K562 (cell line): Measurements from ENCODE around the gene RALB. TPM values are rescaled to one million over a fixed set of nuclear protein-coding genes. Genes with fewer than 3 reads are reported as not detected.
A peak's percentile ranks its signal among the peaks of the same experiment; 100 is the strongest.

Source experiments
- ARID1B ChIP-seq: fragments of 450-650 bp; IDR thresholded peaks from 2 replicates; pipeline ENCODE4 v1.6.1; 2016; ENCODE audit warnings: antibody characterized with exemption, mild to moderate bottlenecking, inconsistent platforms
- ASH1L ChIP-seq: fragments of 450-650 bp; IDR thresholded peaks from 2 replicates; pipeline ENCODE4 v1.6.1; 2018; ENCODE audit warnings: borderline replicate concordance, mild to moderate bottlenecking, low read depth; ENCODE audit not compliant: partially characterized antibody
- CBFA2T3 ChIP-seq: fragments of 450-650 bp; IDR thresholded peaks from 2 replicates; pipeline ENCODE4 v1.6.1; 2017
- FOS ChIP-seq: IDR thresholded peaks from 3 replicates; pipeline ENCODE4 v1.6.1; 2011; ENCODE audit not compliant: insufficient read length; ENCODE audit errors: extremely low read depth
- IFI16 ChIP-seq: fragments of 250-450 bp; sonication (Bioruptor Pico); IDR thresholded peaks from 2 replicates; pipeline ENCODE4 v2.1.2; 2022; ENCODE audit warnings: mild to moderate bottlenecking, inconsistent platforms
- IRF2 ChIP-seq: sonication (generic); formaldehyde crosslinking; IDR thresholded peaks from 2 replicates; pipeline ENCODE4 v1.8.1; 2022; ENCODE audit warnings: mild to moderate bottlenecking, missing genetic modification reagents
- KDM4B ChIP-seq, 2 experiments: fragments of 450-650 bp in 1 of 2; sonication (generic) in 1 of 2; IDR thresholded peaks; 2 replicates each; pipeline ENCODE4 v1.6.1; 2016 to 2017; ENCODE audit warnings: borderline replicate concordance in 2 of 2, antibody characterized with exemption in 1 of 2, low read depth in 1 of 2, mild to moderate bottlenecking in 1 of 2
- MAFK ChIP-seq: IDR thresholded peaks from 2 replicates; pipeline ENCODE4 v1.6.1; 2011; ENCODE audit warnings: low read length, improper control_type of control experiment
- MEIS2 ChIP-seq: fragments of 450-650 bp; IDR thresholded peaks from 2 replicates; pipeline ENCODE4 v1.6.1; 2014; ENCODE audit warnings: mild to moderate bottlenecking; ENCODE audit not compliant: partially characterized antibody
- NFXL1 ChIP-seq: fragments of 450-650 bp; formaldehyde crosslinking; IDR thresholded peaks from 2 replicates; pipeline ENCODE4 v1.4.0; 2021; ENCODE audit warnings: mild to moderate bottlenecking
- NFYB ChIP-seq: IDR thresholded peaks from 2 replicates; pipeline ENCODE4 v1.6.1; 2011; ENCODE audit warnings: mild to moderate bottlenecking, moderate library complexity; ENCODE audit not compliant: insufficient read length; ENCODE audit errors: extremely low read depth
- PKNOX1 ChIP-seq: fragments of 450-650 bp; IDR thresholded peaks from 2 replicates; pipeline ENCODE4 v1.6.1; 2016
- RAD51 ChIP-seq: fragments of 450-650 bp; IDR thresholded peaks from 2 replicates; pipeline ENCODE4 v1.7.1; 2016; ENCODE audit warnings: low read depth, mild to moderate bottlenecking, borderline replicate concordance
- SRF ChIP-seq, 2 experiments: fragments of 250-450, 450-650 bp in 1 of 2; sonication (Bioruptor Pico) in 1 of 2; sonication (generic) in 1 of 2; formaldehyde crosslinking; IDR thresholded peaks; 2 replicates each; pipeline versions ENCODE4 v1.5.0 to v1.5.1; 2020 to 2022; ENCODE audit warnings: mild to moderate bottlenecking in 1 of 2, missing genetic modification reagents in 1 of 2
- STAG1 ChIP-seq: sonication (generic); formaldehyde crosslinking; IDR thresholded peaks from 2 replicates; pipeline ENCODE4 v1.5.0; 2020; ENCODE audit warnings: missing genetic modification reagents, borderline replicate concordance
- STAT5A ChIP-seq: IDR thresholded peaks from 2 replicates; pipeline ENCODE4 v1.6.1; 2012; ENCODE audit warnings: low read length, inconsistent platforms, borderline replicate concordance
- ZKSCAN8 ChIP-seq: fragments of 200-800 bp; sonication (Bioruptor generic); IDR thresholded peaks from 2 replicates; pipeline ENCODE4 v1.6.1; 2016; ENCODE audit warnings: missing genetic modification characterization, missing compliant biosample characterization
- ZNF282 ChIP-seq: sonication (generic); formaldehyde crosslinking; IDR thresholded peaks from 2 replicates; pipeline ENCODE4 v1.8.1; 2023; ENCODE audit warnings: missing genetic modification reagents
- ZNF384 ChIP-seq: IDR thresholded peaks from 2 replicates; pipeline ENCODE4 v1.6.1; 2012; ENCODE audit warnings: low read depth, low read length, improper control_type of control experiment
- ZNF511 ChIP-seq: sonication (generic); formaldehyde crosslinking; IDR thresholded peaks from 2 replicates; pipeline ENCODE4 v1.8.0; 2022; ENCODE audit warnings: mild to moderate bottlenecking, missing genetic modification reagents
- ZNF551 ChIP-seq: fragments of 250-450 bp; sonication (Bioruptor Pico); IDR thresholded peaks from 2 replicates; pipeline ENCODE4 v1.5.0; 2021; ENCODE audit warnings: mild to moderate bottlenecking, moderate library complexity
- ZNF639 ChIP-seq, 2 experiments: fragments of 200-800 bp in 1 of 2; sonication (Bioruptor generic) in 1 of 2; sonication (generic) in 1 of 2; formaldehyde crosslinking in 1 of 2; IDR thresholded peaks in 1 of 2; conservative IDR thresholded peaks in 1 of 2; 2 replicates each; pipeline versions ENCODE4 v1.5.0 to v1.6.1; 2016 to 2020; ENCODE audit warnings: missing compliant biosample characterization in 1 of 2, missing genetic modification characterization in 1 of 2, missing genetic modification reagents in 1 of 2
- ZNF655 ChIP-seq: fragments of 250-450 bp; sonication (Bioruptor Pico); IDR thresholded peaks from 2 replicates; pipeline ENCODE4 v1.5.0; 2021
- ZNF699 ChIP-seq: fragments of 250-450 bp; sonication (Bioruptor Pico); IDR thresholded peaks from 2 replicates; pipeline ENCODE4 v1.8.0; 2021; ENCODE audit warnings: mild to moderate bottlenecking, moderate library complexity; ENCODE audit not compliant: insufficient replicate concordance
- polyA plus RNA-seq, 8 experiments: library from polyadenylated mRNA; depleted of rRNA in 4 of 8; stranded (reverse) in 5 of 8; unstranded in 3 of 8; fragments of >200 nt; fragmentation: Nextera tagmentation in 2 of 8; fragmentation: Illumina TruSeq in 1 of 8; extraction: Ambion mirVana in 2 of 8; extraction: Trizol in 1 of 8; gene quantifications; 2 replicates each; pipeline versions ENCODE4 v1.2.1 to v1.2.3, GENCODE V29; 2011 to 2014; ENCODE audit warnings: inconsistent platforms in 1 of 8, missing spikeins in 1 of 8
- total RNA-seq, 7 experiments: library from RNA; depleted of rRNA in 6 of 7; stranded (reverse); fragments of >200 nt in 6 of 7; fragmentation: Illumina TruSeq in 2 of 7; extraction: Trizol in 2 of 7; gene quantifications; 2 replicates each; pipeline versions ENCODE4 v1.2.1 to v1.2.3, GENCODE V29; 2011 to 2021; ENCODE audit warnings: low replicate concordance in 1 of 7

The RALB gene
- total and polyA plus RNA-seq, 9 of the 15 experiments (the other 6 are each of a cell fraction or from before 2014, with no cell fraction given), result 14.8 to 65.6 (median 38.4) TPM

GRCh38 chr2:120253021-120253882, 600 bp downstream of the RALB start (continued):
- TF ChIP-seq STAG1 (no peak), MEIS2 (no peak), IFI16 (no peak), SRF (CRISPR knock-in tag; IDR thresholded peaks at IDR 0.05) (no peak), ZNF384 (no peak), ZNF282 (CRISPR knock-in tag) (no peak), ZNF699 (CRISPR knock-in tag) (no peak), STAT5A (no peak), CBFA2T3 (no peak), ZNF655 (CRISPR knock-in tag) (no peak), NFXL1 (CRISPR knock-in tag) (no peak), IRF2 (no peak), ARID1B (no peak), ZNF551 (CRISPR knock-in tag) (no peak), ZNF511 (CRISPR knock-in tag) (no peak), FOS (no peak), ASH1L (no peak), RAD51 (no peak), KDM4B (IDR thresholded peaks at IDR 0.05; ENCODE audit: borderline replicate concordance in 2 of 2, low read depth in 1 of 2) (peak in 1 of 2 experiments; percentile 81; a peak in 1 of 4 replicates), MAFK (no peak), PKNOX1 (no peak), ZNF639 (CRISPR knock-in tag; conservative IDR thresholded peaks at IDR 0.05 in 1 of 2, IDR thresholded peaks at IDR 0.05 in 1 of 2) (peak in 1 of 2 experiments; percentile 82; a peak in 2 of 4 replicates), NFYB (no peak), ZKSCAN8 (no peak)
